GM12878 (cell line): ENCODE measurements around the gene PLEK2. TPM values are rescaled to one million over a fixed set of nuclear protein-coding genes. Genes with fewer than 3 reads are reported as not detected.

Source experiments
- ATAC-seq: fragments of 200-7000 bp; cut with Tn5 transposase; 3 replicates; pipeline ENCODE4 v1.9.1; 2020; ENCODE audit warnings: mild to moderate bottlenecking, moderate library complexity
- BruUV-seq: library from RNA; stranded (reverse); fragments of 400-500 nt; replicated peaks from 2 replicates; lab custom pipeline; 2021; lab: Mats Ljungman, UMichigan
- CTCF ChIA-PET: fragments of 300-600 bp; sonication (Branson Sonifier 250); formaldehyde crosslinking; extraction: SDS; loops from one replicate; lab custom pipeline; 2021; ENCODE audit warnings: inconsistent platforms; lab: Yijun Ruan, JAX
- POLR2A ChIA-PET: fragments of 350-600 bp; formaldehyde crosslinking; extraction: SDS; loops from one replicate; lab custom pipeline; 2021; ENCODE audit warnings: inconsistent platforms; lab: Charles Lee
- RAD21 ChIA-PET: fragments of 300-600 bp; sonication (Branson Sonifier 250); formaldehyde crosslinking; loops from one replicate; lab custom pipeline; 2023; ENCODE audit warnings: antibody characterized with exemption; ENCODE audit not compliant: unreplicated experiment; lab: Charles Lee
- SMC1A ChIA-PET: fragments of 300-600 bp; sonication (Branson Sonifier 250); formaldehyde crosslinking; loops from one replicate; lab custom pipeline; 2023; ENCODE audit not compliant: unreplicated experiment, uncharacterized antibody; lab: Charles Lee
- DNase-seq: peaks from one replicate; pipeline ENCODE4 v3.0.0-alpha.2; 2011; ENCODE audit warnings: low read depth, low spot score
- FAIRE-seq: peaks from 3 replicates; lab custom pipeline; 2011; peaks lifted over from hg19 to GRCh38; lab: Jason Lieb, UNC
- H2AFZ ChIP-seq: 2 replicates; pipeline ENCODE4 v1.6.0; 2011; ENCODE audit warnings: low read depth, low read length, control low read depth; ENCODE audit not compliant: control insufficient read depth
- H3K27ac ChIP-seq: 2 replicates; pipeline ENCODE4 v1.5.1; 2011; ENCODE audit warnings: control low read depth; ENCODE audit not compliant: control insufficient read depth, insufficient read depth
- H3K27me3 ChIP-seq, 2 experiments: replicated peaks in 1 of 2; 2 replicates each; pipeline versions ENCODE4 v1.6.0 to v1.6.1; 2011; ENCODE audit warnings: low read length in 1 of 2; ENCODE audit not compliant: control insufficient read depth in 2 of 2, insufficient read depth in 2 of 2
- H3K36me3 ChIP-seq, 2 experiments: 2 replicates each; pipeline ENCODE4 v1.5.1; 2011; ENCODE audit warnings: low read length in 1 of 2; ENCODE audit not compliant: control insufficient read depth in 2 of 2, insufficient read depth in 2 of 2
- H3K4me1 ChIP-seq: 2 replicates; pipeline ENCODE4 v1.6.1; 2011; ENCODE audit warnings: mild to moderate bottlenecking, low read length, moderate library complexity, mixed read lengths; ENCODE audit not compliant: control insufficient read depth, insufficient read depth
- H3K4me2 ChIP-seq: 2 replicates; pipeline ENCODE4 v1.6.0; 2011; ENCODE audit warnings: control low read depth; ENCODE audit not compliant: control insufficient read depth, insufficient read depth
- H3K4me3 ChIP-seq: fragments of 200-600 bp; sonication (generic); 2 replicates; pipeline ENCODE4 v1.5.1; 2016
- H3K79me2 ChIP-seq: 2 replicates; pipeline ENCODE4 v1.6.0; 2011; ENCODE audit warnings: low read length; ENCODE audit not compliant: control insufficient read depth, insufficient read depth
- H3K9ac ChIP-seq: 2 replicates; pipeline ENCODE4 v1.8.0; 2011; ENCODE audit warnings: low read length, control low read depth, mixed read lengths; ENCODE audit not compliant: control insufficient read depth, insufficient read depth
- H3K9me3 ChIP-seq: replicated peaks from 3 replicates; pipeline ENCODE4 v1.5.1; 2011; ENCODE audit warnings: mild to moderate bottlenecking, low read length; ENCODE audit not compliant: control insufficient read depth, insufficient read depth
- H4K20me1 ChIP-seq: 2 replicates; pipeline ENCODE4 v1.6.0; 2011; ENCODE audit not compliant: control insufficient read depth, insufficient read depth
- EED ChIP-seq: sonication (generic); IDR thresholded peaks from 2 replicates; pipeline ENCODE4 v1.6.1; 2016; ENCODE audit warnings: antibody characterized with exemption, low read depth
- RCOR1 ChIP-seq: conservative IDR thresholded peaks from 2 replicates; pipeline ENCODE4 v1.6.1; 2012; ENCODE audit warnings: low read depth, low read length, improper control_type of control experiment
- WGBS: methylation state at CpG from one replicate; pipeline ENCODE4 v1.1.6; 2016; ENCODE audit warnings: low lambda C conversion rate; ENCODE audit not compliant: insufficient replicate concordance, insufficient coverage; ENCODE audit errors: missing lambda C conversion rate; 5-methylcytosine and 5-hydroxymethylcytosine counted together
- in situ Hi-C: fragments of 300-500 bp; cut with MboI; formaldehyde crosslinking; loops from 9 replicates; pipeline ENCODE4 v1.14.3; 2018; ENCODE audit warnings: mixed read lengths
- intact Hi-C: fragments of 100-400 bp; cut with micrococcal nuclease; formaldehyde crosslinking; loops from one replicate; pipeline ENCODE4 v1.14.2; 2022; ENCODE audit not compliant: unreplicated experiment
- polyA plus RNA-seq, 11 experiments: library from polyadenylated mRNA; depleted of rRNA in 4 of 11; unstranded in 6 of 11; stranded (reverse) in 5 of 11; fragments of >200 nt; fragmentation: Nextera tagmentation in 4 of 11; fragmentation: Illumina TruSeq in 1 of 11; extraction: Ambion mirVana in 4 of 11; extraction: Trizol in 1 of 11; gene quantifications; 1 replicate in 1 of 11; 2 replicates in 10 of 11; pipeline versions ENCODE4 v1.2.1 to v1.2.3, GENCODE V29; 2011 to 2016; ENCODE audit warnings: inconsistent platforms in 2 of 11, missing spikeins in 2 of 11, low read depth in 1 of 11
- total RNA-seq, 4 experiments: library from RNA; depleted of rRNA in 3 of 4; stranded (reverse); fragments of >200 nt in 3 of 4; fragmentation: Illumina TruSeq in 1 of 4; extraction: Trizol in 1 of 4; gene quantifications; 2 replicates each; pipeline versions ENCODE4 v1.2.1 to v1.2.3, GENCODE V29; 2013 to 2021
- TF ChIP-seq, protein P1 (sequence below): fragments of 450-650 bp; IDR thresholded peaks from 2 replicates; pipeline ENCODE4 v1.6.1; 2018; ENCODE audit warnings: mild to moderate bottlenecking, low read depth, moderate library complexity; ENCODE audit not compliant: partially characterized antibody

Gene PLEK2
- total and polyA plus RNA-seq, 10 of the 15 experiments (the other 5 are each of a cell fraction or from before 2014, with no cell fraction given) = 0.08 to 0.20 TPM; not detected in 8

GRCh38 chr14:67387195-67387594 is 24.8 kb downstream of the PLEK2 start (continued):
- TF ChIP-seq, protein P1, sequence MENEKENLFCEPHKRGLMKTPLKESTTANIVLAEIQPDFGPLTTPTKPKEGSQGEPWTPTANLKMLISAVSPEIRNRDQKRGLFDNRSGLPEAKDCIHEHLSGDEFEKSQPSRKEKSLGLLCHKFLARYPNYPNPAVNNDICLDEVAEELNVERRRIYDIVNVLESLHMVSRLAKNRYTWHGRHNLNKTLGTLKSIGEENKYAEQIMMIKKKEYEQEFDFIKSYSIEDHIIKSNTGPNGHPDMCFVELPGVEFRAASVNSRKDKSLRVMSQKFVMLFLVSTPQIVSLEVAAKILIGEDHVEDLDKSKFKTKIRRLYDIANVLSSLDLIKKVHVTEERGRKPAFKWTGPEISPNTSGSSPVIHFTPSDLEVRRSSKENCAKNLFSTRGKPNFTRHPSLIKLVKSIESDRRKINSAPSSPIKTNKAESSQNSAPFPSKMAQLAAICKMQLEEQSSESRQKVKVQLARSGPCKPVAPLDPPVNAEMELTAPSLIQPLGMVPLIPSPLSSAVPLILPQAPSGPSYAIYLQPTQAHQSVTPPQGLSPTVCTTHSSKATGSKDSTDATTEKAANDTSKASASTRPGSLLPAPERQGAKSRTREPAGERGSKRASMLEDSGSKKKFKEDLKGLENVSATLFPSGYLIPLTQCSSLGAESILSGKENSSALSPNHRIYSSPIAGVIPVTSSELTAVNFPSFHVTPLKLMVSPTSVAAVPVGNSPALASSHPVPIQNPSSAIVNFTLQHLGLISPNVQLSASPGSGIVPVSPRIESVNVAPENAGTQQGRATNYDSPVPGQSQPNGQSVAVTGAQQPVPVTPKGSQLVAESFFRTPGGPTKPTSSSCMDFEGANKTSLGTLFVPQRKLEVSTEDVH = no peak

DNA sequence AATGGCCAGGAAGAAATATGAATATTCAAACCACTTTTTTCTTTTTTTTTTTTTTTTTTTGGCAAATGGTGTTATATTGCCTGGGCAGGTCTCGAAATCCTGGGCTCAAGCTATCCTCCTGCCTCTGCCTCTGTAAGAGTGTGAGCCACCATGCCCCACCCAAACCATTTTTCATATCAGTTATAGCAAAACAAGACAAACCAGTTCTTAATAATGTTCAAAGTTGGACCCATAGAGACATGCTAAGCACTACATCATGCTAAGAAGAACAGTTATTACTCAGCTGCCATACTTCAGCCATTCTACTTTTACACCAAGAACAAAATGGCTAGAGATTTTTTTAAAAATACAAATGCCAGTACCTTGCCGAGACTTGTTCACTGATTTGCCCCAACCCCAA is 26.3 kb downstream of the PLEK2 start:
- RAD21 ChIA-PET = interaction anchor here (0.6 kb wide), 1 partner anchor 61 kb away, joined by 3 read pairs; no protein-coding TSS in a partner anchor
- POLR2A ChIA-PET = interaction anchor here (0.6 to 1.7 kb wide), 2 partner anchors 26 to 1518 kb away, joined by 3 to 4 read pairs; partner anchors contain the start of gene ATP6V1D
- Histone ChIP-seq H3K4me1 (no peaks in the 10 kb centered on the region), H4K20me1 (no peaks in the 10 kb centered on the region), H3K4me2 (no peak overlapping the region), H3K36me3 (peaks cover 3 to 22% of the 10 kb centered on the region in 2 experiments; a peak in 3 of 4 replicates), H3K4me3 (no peak overlapping the region), H3K9ac (no peak overlapping the region), H2AFZ (no peak overlapping the region), H3K27ac (no peak overlapping the region), H3K79me2 (no peaks in the 10 kb centered on the region), H3K27me3 (no peaks in the 10 kb centered on the region), H3K9me3 (no peaks in the 10 kb centered on the region)
- BruUV-seq = no TSS peak
- CTCF ChIA-PET = interaction anchor here (0.8 to 4.2 kb wide), 3 partner anchors 26 to 195 kb away, joined by 3 to 13 read pairs (median 6); partner anchors contain the start of genes ATP6V1D and EIF2S1
- FAIRE-seq = no peak
- intact Hi-C loops (no loop called here), in situ Hi-C loops (no loop called here)
- 96% methylated on average over 2 of the region's 2 CpGs for WGBS
- TF ChIP-seq RCOR1 = no peak
- TF ChIP-seq EED = no peak
- DNase-seq = no peak
- SMC1A ChIA-PET = interaction anchor here (0.7 to 1.4 kb wide), 4 partner anchors 20 to 761 kb away, joined by 3 to 4 read pairs (median 3); partner anchors contain the start of genes ATP6V1D and EIF2S1
- ATAC-seq = no peak
